ENCODE data around the gene ARMC9. TPM values are rescaled to one million over a fixed set of nuclear protein-coding genes. Genes with fewer than 3 reads are reported as not detected.
A peak's percentile ranks its signal among the peaks of the same experiment; 100 is the strongest.

ARMC9 gene, protein sequence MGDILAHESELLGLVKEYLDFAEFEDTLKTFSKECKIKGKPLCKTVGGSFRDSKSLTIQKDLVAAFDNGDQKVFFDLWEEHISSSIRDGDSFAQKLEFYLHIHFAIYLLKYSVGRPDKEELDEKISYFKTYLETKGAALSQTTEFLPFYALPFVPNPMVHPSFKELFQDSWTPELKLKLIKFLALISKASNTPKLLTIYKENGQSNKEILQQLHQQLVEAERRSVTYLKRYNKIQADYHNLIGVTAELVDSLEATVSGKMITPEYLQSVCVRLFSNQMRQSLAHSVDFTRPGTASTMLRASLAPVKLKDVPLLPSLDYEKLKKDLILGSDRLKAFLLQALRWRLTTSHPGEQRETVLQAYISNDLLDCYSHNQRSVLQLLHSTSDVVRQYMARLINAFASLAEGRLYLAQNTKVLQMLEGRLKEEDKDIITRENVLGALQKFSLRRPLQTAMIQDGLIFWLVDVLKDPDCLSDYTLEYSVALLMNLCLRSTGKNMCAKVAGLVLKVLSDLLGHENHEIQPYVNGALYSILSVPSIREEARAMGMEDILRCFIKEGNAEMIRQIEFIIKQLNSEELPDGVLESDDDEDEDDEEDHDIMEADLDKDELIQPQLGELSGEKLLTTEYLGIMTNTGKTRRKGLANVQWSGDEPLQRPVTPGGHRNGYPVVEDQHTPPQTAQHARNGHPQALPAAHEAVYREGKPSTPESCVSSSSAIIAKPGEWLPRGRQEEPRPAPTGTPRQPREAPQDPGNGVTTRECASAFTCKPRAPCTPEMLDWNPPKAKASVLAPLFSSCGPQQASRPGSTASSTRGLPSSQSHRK
- 0.89 TPM for total RNA-seq
- long read RNA-seq, transcript ARMC9-201 (21 exons, 2,300 nt), result major isoform, 6 of 6 reads
- long read RNA-seq, partial matches to known transcripts, result 0 of 6 reads
- long read RNA-seq, other reads (novel, unspliced or antisense), result 0 of 6 reads

DNA sequence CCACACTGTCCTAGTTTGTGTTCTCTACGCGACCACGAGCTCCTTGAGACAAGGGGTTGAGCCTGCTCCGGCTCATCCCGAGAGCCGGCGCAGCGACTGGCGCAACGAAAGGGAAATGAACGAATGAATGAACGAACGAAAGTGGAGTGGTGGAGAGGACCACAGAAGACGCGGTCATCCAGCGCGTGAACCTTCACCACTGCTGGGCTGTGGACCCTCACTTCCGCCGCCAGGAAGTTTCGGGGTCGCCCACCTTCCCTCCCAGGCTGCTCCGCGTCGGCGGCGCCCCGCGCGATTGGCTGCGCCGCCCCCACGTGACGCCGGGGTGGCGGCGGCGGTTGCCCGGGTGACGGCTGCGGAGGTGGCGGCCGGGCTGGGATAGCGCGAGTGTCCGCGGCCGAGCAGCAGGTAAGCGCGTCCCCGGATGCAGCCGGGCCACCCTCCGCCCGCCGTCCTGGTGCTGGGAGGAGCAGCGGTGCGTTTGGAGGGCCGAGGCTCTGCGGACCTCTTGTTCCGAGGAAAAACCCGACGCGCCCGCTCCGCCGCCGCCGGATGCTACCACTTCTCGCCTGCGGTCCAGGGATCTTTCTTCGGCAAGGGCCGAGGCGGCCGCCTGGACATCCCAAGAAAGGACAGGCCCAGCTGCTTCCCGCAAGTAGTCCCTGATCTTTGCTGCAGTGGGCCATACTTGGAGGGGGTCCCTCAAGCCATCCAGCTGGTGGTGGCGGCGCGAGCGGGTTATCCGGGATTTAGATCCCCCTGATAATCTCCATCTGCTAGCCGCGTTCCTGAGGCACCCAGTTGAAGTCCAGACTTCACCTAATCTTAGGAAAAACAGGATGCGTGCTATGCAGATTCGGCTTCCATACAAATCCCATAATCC is at the start of gene ARMC9:
Gene ARMC9, plus strand, starts transcription at position 341 of the 883 bp plus-strand sequence. CDS start 7,608 bp downstream, outside the sequence.
- ATAC-seq (ENCODE audit: poor library complexity) (peak; percentile 100), DNase-seq (peak; percentile 86)
- intact Hi-C loops (cut with DNase I), result no loop called here

DNA sequence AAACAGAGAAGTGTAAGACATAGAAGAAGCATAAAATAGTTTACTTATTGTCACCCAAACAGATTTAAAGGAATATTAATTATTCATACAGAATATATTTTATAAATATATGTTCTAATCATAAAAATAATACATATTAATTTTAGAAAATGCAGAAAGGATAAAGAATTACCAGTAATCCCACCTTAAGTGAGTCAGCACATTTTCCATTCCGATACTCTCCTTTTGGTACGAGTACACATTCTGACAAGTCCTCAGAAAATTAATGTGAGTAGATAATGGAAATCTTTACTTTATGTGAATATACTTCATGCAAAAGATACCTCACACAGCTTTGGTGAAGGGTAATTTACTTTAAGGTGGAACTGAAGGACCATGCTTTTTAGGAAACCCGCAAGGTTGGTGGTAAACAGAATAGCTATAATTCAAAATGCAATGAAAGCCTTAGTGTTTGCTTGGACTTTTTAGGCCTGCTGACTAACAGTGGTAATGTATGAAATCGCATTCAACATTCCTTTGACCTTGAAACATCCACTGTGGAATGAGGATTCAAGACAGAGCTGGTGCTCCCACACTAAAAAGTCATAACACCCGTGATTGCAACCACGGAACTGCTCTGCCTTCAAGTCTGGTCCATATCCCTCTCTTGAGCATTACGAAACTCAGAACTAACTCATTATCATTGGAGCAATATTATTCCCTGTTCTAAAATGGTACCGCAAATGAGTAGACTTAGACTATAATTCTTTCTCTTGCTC is 45.5 kb upstream of the ARMC9 start:
- intact Hi-C loops (cut with DNase I), result no loop called here
- DNase-seq, result no peak

DNA sequence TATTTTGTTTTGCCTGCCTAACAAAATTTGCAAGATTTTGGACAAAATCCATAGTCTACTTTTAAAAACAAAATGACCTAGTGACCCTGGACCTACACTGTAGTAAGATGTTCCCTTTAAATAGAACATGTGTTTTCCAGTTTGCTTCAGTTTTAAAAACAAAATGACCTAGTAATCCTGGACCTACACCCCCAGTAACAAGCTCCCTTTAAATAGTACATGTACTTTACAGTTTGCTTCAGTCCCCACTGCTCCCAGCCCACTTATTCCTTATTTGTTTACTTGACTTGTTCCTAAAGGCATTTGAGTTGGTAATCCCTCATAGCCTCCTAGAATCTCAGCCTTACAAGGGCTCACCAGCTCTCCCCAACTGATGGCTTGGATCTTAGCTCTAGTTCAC is 39.1 kb upstream of the ARMC9 start:
- no peak for DNase-seq
- ATAC-seq (ENCODE audit: poor library complexity), result no peak
- intact Hi-C loops (cut with DNase I), result no loop called here

More for the DNA sequence above, 45.5 kb upstream of the ARMC9 start:
- ATAC-seq (ENCODE audit: poor library complexity), result no peak

DNA sequence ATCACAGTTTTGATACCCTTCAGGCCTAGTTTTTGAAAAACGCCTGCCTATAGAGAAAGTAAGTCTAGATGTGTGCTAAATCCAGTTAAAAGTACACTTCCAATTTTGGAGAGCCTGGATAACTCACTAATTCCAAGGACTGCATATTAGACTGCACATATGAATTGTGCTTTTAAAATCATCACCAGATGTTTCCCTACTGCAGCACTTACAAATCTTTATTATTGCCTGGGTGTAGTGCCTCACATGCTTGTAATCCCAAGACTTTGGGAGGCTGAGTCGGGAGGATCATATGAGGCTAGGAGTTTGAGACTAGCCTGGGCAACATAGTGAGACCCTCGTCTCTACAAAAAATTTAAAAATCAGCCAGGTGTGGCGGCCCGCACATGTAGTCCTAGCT is 37.7 kb upstream of the ARMC9 start:
- intact Hi-C loops (cut with DNase I), result no loop called here
- DNase-seq (no peak), ATAC-seq (ENCODE audit: poor library complexity) (no peak)

DNA sequence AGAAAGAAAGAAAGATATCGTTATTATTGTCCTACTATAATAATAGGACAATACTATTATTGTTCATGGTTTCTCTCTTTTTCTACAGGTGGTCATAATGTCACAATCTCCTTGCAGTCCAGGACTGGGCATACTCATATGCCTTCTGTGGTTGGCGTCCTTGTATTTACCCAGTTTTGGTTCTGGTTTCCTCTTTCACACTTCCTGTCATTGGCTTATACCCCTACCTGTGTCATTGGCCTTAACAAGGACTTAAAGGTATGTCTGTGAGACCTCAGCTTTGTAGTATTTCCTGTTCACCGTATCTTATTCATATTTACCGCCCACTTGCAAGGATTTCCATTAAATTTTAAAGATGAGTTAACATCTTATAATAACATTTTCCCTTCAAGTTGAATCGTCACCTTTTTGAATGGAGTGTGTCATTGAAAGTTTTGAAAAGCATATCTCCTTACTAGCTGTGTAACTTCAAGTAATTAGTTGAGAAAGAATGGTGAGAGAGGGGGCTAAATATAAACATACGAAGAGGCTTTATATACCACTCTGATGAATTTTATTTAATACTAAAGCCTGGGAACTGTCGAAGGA is 37.1 kb upstream of the ARMC9 start:
- intact Hi-C loops (cut with DNase I), result no loop called here
- ATAC-seq (ENCODE audit: poor library complexity), result no peak
- no peak for DNase-seq

DNA sequence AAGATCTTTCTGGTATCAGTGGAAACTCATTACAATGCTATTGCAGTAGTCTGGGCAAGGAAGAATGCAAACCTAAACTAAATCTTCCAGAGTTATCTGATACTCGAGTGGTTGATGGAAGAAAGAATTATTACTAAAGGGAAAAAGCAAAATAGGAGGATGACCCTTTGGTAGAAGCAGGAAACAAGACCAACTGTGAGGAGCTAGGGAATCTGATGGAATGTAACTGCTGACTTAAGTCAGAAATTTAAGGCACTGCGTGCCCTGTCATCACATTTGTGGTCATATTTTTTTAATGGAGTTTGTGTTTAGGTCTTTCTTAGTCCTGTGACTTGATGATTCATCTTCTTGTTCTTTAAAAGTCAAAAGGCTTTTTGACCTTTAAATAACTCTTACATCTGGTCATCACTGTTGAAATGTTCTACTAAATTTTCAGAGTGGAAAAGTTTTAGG is 36.5 kb upstream of the ARMC9 start:
- DNase-seq (no peak), ATAC-seq (ENCODE audit: poor library complexity) (peak; percentile 15)
- intact Hi-C loops (cut with DNase I), result no loop called here

DNA sequence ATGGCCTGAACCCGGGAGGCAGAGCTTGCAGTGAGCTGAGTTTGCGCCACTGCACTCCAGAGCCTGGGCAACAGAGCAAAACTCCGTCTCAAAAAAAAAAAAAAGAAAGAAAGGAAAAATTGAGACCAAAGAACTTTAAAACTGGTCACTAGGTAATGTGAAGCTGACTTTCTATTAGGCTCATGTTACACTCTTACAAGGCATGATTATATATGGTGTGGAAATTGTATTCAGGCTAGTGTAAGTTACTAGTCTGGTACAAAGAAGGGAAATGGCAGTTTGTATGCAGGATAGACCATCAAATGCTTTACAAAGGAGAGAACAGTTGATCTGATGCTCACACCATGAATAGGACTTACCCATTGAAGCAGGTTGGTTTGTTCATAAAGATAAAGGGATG is 35.4 kb upstream of the ARMC9 start:
- DNase-seq, result no peak
- no peak for ATAC-seq (ENCODE audit: poor library complexity)
- intact Hi-C loops (cut with DNase I), result no loop called here

DNA sequence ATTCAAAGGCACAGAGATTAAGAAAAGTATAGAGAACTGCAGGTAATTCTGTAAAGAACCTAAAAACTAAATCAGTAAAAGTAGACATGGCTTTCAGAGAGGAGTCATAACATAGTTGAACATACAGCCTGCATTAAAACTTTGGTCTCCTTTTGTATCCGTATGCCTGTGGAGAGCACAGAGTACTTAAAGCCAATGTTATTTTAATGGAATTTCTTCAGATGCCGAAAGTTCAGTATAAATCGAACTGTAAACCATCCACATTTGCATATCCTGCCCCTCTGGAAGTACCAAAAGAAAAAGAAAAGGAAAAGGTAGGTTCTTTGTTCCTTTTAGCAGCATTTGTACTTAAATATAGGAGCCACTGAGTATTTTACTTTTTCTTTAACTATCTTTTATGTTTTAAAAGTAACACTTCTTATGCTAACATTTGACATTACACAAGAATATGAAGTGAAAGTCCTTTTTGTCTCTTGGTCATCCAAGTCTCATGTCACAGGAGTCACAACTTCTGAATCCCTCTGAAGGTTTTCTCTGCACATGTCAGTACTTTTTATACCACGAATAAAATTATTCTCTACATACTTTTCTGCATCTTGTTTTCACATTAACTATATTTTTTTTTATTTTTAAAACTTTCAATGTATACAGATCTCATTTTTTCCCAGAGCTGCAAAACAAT is 34.9 kb upstream of the ARMC9 start:
- DNase-seq (no peak), ATAC-seq (ENCODE audit: poor library complexity) (no peak)
- intact Hi-C loops (cut with DNase I), result no loop called here

DNA sequence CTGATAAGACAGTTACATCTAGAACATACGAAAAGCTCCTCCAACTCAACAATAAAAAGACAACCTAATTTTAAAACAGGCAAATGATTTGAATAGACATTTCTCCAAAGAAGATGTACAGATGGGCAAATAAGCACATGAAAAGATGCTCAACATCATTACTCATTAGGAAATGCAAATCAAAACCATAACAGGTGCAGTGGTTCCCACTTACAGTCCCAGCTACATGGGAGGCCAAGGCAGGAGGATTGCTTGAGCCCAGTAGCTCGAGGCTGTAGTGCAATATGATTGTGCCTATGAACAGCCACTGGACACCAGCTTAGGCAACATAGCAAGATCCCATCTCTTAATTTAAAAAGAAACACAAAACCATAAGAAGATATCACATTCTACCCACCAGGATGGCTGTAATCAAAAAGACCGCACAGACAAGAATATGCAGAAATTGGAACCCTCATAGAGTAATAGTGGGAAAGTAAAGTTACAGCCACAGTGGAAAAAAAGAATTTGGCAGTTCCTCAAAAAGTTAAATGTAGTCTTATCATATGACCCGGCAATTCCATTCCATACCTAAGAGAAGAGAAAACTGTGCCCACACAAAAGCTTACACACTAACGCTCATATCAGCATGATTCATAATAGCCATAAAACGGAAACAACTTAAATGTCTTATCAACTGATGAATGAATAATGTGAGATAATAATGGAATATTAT is 30.5 kb upstream of the ARMC9 start:
- intact Hi-C loops (cut with DNase I), result no loop called here

DNA sequence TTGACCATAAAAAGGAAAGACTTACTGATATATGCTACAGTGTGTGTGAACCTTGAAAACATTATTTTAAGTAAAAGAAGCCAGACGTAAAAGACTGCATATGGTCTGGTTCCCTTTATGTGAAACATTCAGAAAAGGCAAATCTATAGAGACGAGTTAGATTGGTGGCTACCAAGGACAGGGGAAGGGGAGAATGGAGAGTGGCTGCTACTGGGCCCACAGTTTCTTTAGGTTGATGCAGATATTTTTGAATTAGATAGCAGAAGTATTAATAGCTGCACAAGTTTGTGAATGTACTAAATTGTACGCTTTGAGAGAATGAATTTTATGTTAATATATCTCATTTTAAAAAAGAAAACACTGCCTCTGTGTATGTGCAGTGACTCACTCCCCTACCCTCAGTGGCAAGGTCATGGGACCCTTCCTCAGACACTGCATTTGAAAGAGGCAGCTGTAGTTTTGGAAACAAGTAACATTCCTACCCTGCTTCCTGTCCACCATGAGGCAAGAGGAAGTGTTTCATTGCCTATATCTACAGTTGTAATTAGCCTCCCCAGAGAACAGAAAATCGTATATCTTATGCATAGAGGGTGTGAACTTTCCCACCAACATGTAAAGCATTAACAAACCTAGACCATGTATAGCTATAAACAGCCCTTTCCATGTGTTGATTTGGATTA is 29.8 kb upstream of the ARMC9 start:
- DNase-seq, result no peak

More for the DNA sequence above, 30.5 kb upstream of the ARMC9 start:
- no peak for DNase-seq
- no peak for ATAC-seq (ENCODE audit: poor library complexity)

DNA sequence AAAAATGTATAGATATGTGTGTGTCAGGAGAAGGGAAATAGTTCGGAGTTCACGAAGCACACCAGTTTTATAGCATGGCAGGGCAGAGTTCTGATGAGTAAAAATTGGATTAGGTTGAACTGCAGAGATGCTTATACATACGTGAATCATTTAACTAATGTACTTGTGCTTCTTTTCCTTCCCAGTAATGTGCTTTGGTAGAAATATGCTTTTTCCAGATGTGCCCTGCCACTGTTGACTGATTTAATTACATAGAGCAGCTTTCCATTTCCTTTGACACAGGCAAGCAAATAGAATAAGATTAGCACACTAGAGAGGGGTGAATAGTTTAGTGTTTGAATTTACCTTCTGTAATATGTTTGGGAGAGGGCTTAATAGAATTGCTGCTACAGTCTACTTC is 28.9 kb upstream of the ARMC9 start:
- DNase-seq, result no peak
- intact Hi-C loops (cut with DNase I), result no loop called here
- no peak for ATAC-seq (ENCODE audit: poor library complexity)

More for the DNA sequence above, 29.8 kb upstream of the ARMC9 start:
- intact Hi-C loops (cut with DNase I), result no loop called here
- ATAC-seq (ENCODE audit: poor library complexity), result no peak

DNA sequence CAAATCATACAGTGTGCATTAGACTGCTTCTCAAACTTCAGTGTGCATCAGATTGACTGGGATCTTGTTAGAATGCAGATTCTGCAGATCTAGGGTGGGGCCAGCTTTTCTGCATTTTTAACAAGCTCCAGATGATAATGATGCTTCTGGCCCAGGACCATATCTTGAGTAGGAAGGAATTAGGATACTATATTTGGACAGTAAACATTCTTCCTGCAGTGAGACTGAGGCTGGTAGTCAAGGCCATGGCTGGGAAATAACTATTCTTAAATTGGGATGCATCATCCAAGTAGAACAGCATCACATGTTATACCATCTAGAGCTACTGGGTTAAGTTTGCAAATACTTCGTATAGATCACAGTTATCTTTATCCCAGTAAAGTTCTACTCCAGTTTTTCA is 28.4 kb upstream of the ARMC9 start:
- no peak for ATAC-seq (ENCODE audit: poor library complexity)
- no peak for DNase-seq
- intact Hi-C loops (cut with DNase I), result no loop called here

DNA sequence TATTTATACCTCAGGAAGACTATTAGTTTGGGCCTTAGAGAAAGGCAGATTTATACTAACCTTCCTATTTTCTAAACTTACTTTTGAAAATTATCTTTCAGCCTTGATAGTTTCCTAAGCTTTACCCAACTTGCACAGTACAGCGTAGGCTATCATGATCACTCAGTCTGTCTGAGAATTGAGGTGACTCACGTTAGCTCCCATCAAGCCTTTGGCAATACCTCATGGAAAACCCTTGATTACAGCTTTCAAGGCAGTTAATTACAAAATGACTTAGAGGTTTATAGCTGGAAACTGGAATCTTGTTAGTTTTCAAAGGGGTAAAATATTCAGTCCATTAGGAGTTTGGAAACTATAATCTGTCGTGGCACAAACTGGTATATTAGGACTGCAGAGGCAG is 26.4 kb upstream of the ARMC9 start:
- intact Hi-C loops (cut with DNase I), result no loop called here
- ATAC-seq (ENCODE audit: poor library complexity) (no peak), DNase-seq (no peak)

DNA sequence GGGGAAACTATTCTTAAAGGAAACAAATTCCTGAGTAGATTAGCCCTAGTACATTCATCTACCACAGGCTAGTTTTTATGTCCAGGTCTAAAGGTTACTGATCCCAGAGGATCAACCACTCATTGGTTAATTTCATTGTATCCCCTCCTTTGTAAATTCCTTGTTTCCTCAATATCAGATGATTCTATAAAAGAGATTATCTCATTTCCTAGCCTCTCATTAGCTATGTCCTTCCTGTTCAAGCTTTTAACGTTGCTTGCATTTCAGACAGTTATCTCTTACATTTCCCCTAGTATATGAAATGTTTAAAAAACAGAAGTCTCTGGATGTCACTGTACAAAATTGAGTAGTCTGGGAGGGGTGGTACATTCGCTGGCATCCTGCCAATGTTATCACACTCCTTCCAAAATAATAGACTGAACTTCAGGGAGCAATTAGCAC is 24.2 kb upstream of the ARMC9 start:
- DNase-seq, result no peak
- intact Hi-C loops (cut with DNase I), result no loop called here
- no peak for ATAC-seq (ENCODE audit: poor library complexity)

DNA sequence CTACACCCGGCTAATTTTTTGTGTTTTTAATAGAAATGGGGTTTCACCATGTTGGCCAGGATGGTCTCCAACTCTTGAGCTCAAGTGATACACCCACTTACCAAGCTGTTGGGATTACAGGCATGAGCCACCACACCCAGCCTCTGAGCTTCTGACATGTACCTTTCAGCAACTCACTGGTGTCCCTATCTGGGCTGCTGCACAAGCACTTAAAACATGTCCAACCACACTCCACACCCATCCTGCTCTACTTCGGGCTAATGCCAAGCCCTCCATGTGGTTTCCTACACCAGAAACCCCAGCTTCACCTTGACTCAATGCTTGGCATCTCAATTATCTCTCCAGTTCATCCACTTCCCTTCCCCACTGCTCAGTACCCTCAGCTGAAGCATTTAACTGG is 22.4 kb upstream of the ARMC9 start:
- ATAC-seq (ENCODE audit: poor library complexity) (peak; percentile 84), DNase-seq (no peak)
- intact Hi-C loops (cut with DNase I), result no loop called here

All from Right ventricle myocardium superior (tissue), 1 donor.